Esophagus muscularis mucosa (tissue), 4 donors: ENCODE data around the gene INSYN2B. TPM values are rescaled to one million over a fixed set of nuclear protein-coding genes. Genes with fewer than 3 reads are reported as not detected.

Experiments used
- DNase-seq: peaks from one replicate; pipeline ENCODE4 v3.0.0-alpha.2; 2017; ENCODE audit errors: extremely low spot score
- H3K27ac ChIP-seq, 4 donors: fragments of 200-600 bp; sonication (generic); replicated peaks in 1 of 4; 1 replicate in 3 of 4; 2 replicates in 1 of 4; pipeline ENCODE4 v1.5.1; 2016 to 2019; ENCODE audit warnings: mild to moderate bottlenecking in 1 of 4
- H3K27me3 ChIP-seq, 4 donors: fragments of 200-600 bp; sonication (generic); one replicate each; pipeline versions ENCODE4 v1.5.1 to v1.6.0; 2016 to 2019
- H3K36me3 ChIP-seq, 4 donors: fragments of 200-600 bp; sonication (generic); one replicate each; pipeline ENCODE4 v1.5.1; 2016 to 2019
- H3K4me1 ChIP-seq, 4 donors: fragments of 200-600 bp; sonication (generic); one replicate each; pipeline ENCODE4 v1.5.1; 2016 to 2019
- H3K4me3 ChIP-seq, 4 donors: fragments of 200-600 bp; sonication (generic); 1 replicate in 2 of 4; 2 replicates in 2 of 4; pipeline ENCODE4 v1.5.1; 2016 to 2019; ENCODE audit warnings: mild to moderate bottlenecking in 4 of 4, moderate library complexity in 1 of 4
- H3K9me3 ChIP-seq, 4 donors: fragments of 200-600 bp; sonication (generic); 1 replicate in 3 of 4; 2 replicates in 1 of 4; pipeline ENCODE4 v1.5.1; 2016 to 2019
- EP300 ChIP-seq: sonication (generic); formaldehyde crosslinking; IDR thresholded peaks from one replicate; pipeline ENCODE4 v1.6.1; 2017; ENCODE audit warnings: antibody characterized with exemption
- POLR2A ChIP-seq: fragments of 450-650 bp; IDR thresholded peaks from one replicate; pipeline ENCODE4 v1.6.1; 2017; ENCODE audit warnings: antibody characterized with exemption, moderate library complexity, mild to moderate bottlenecking, low read depth
- POLR2AphosphoS5 ChIP-seq, 2 donors: sonication (generic); formaldehyde crosslinking; IDR thresholded peaks; one replicate each; pipeline ENCODE4 v1.6.1; 2017; ENCODE audit warnings: antibody characterized with exemption in 2 of 2
- WGBS: methylation state at CpG from one replicate; pipeline ENCODE4 v1.1.5; 2018; 5-methylcytosine and 5-hydroxymethylcytosine counted together
- intact Hi-C: fragments of 100-400 bp; cut with DNase I; formaldehyde crosslinking; loops from one replicate; pipeline ENCODE4 v1.15.1; 2023
- total RNA-seq, 4 donors: library from RNA; depleted of rRNA; stranded (reverse); fragments of >200 nt; gene quantifications; one replicate each; pipeline versions ENCODE4 v1.1.0 to v1.2.1, GENCODE V29; 2016
- TF ChIP-seq, protein P1 (sequence below), 3 experiments: fragments of 200-600 bp in 2 of 3; fragments of 450-650 bp in 1 of 3; sonication (generic) in 2 of 3; IDR thresholded peaks; one replicate each; pipeline ENCODE4 v1.5.1; 2017 to 2019; ENCODE audit warnings: antibody characterized with exemption in 3 of 3, mild to moderate bottlenecking in 2 of 3, moderate library complexity in 1 of 3

Gene INSYN2B
- total RNA-seq, 4 donors from 2014 or later, result not detected

DNA sequence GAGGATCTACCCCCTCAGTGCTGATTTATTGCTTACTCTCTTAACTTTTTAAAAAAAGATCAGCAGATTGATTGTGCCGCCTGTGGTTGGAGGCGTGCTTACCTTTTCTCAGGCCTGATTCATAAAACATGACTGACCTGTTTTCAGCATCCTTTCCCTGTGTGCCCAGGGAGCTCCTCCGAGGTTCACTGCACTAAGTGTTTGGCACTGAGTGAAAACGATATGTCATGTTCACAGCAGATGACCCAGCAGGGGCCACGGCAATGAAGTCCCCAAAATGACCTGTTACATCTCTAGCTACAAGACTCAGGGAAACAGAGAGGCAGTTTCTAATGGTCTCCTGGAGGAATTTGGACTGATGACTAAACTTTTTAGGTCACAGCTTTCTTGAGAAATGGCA, 69.9 kb downstream of the INSYN2B start:
- WGBS, result 96% methylated on average over 5 of the region's 5 CpGs
- H3K4me3 ChIP-seq, result no peak overlapping the region
- no peaks in the 10 kb centered on the region for H3K27me3 ChIP-seq
- H3K36me3 ChIP-seq, result no peaks in the 10 kb centered on the region
- H3K9me3 ChIP-seq, result no peaks in the 10 kb centered on the region
- DNase-seq, result no peak
- H3K27ac ChIP-seq, result no peak overlapping the region
- no peaks in the 10 kb centered on the region for H3K4me1 ChIP-seq
- intact Hi-C loops, result no loop called here
- TF ChIP-seq POLR2AphosphoS5 (IDR thresholded peaks at IDR 0.05), result no peak
- no peak for TF ChIP-seq EP300
- TF ChIP-seq POLR2A, result no peak
- TF ChIP-seq, protein P1, sequence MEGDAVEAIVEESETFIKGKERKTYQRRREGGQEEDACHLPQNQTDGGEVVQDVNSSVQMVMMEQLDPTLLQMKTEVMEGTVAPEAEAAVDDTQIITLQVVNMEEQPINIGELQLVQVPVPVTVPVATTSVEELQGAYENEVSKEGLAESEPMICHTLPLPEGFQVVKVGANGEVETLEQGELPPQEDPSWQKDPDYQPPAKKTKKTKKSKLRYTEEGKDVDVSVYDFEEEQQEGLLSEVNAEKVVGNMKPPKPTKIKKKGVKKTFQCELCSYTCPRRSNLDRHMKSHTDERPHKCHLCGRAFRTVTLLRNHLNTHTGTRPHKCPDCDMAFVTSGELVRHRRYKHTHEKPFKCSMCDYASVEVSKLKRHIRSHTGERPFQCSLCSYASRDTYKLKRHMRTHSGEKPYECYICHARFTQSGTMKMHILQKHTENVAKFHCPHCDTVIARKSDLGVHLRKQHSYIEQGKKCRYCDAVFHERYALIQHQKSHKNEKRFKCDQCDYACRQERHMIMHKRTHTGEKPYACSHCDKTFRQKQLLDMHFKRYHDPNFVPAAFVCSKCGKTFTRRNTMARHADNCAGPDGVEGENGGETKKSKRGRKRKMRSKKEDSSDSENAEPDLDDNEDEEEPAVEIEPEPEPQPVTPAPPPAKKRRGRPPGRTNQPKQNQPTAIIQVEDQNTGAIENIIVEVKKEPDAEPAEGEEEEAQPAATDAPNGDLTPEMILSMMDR (IDR thresholded peaks at IDR 0.05), result no peak

DNA sequence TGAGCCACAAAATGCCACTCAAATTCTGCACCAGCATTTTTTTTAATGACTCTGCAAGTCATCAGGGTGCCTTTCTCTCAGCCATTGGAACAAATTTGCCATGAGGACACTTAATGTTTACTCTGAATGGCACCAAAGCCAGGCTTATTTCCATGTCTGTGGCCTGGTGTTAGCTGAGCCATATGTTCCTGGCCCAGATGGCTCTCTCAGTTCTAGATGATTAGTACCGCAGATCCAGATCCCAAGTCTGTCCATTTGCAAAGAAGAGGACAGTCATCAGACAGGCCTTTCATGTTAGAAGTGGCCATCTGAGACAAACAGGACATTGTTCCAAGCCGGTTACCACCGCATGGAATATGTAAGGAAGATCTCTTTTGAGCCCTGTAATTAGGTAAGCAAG, 70.3 kb downstream of the INSYN2B start:
- Histone ChIP-seq H3K9me3 (no peaks in the 10 kb centered on the region), H3K27me3 (no peaks in the 10 kb centered on the region), H3K27ac (no peak overlapping the region), H3K36me3 (no peaks in the 10 kb centered on the region), H3K4me1 (no peaks in the 10 kb centered on the region), H3K4me3 (no peak overlapping the region)
- no peak for DNase-seq
- no peak for TF ChIP-seq EP300
- WGBS, result 96% methylated on average over 3 of the region's 3 CpGs
- intact Hi-C loops, result no loop called here

DNA sequence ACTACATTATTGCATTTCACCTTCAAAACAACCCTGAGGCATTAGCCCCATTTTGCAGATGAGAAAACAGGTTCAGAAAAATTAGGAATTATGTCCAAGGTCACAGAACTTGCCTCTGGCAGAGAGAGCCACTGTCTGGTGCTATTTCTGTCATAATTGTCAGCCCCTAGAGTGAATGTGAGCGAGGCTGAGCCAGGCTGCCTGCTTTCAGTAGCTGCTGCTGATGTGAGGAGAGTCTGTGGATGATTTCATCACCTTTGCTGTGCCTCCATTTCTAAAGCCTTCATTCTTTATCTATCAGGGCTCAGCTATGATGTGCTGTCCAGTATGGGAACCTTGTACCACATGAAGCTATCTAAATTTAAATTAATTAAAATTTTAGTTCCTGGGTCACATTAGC, 71.4 kb downstream of the INSYN2B start:
- WGBS, result 62% methylated on average over 1 of the region's 1 CpG
- TF ChIP-seq, protein P1 (IDR thresholded peaks at IDR 0.05), result no peak
- TF ChIP-seq POLR2AphosphoS5 (IDR thresholded peaks at IDR 0.05), result no peak
- TF ChIP-seq EP300, result no peak
- no peak for TF ChIP-seq POLR2A
- H3K27ac ChIP-seq, result no peak overlapping the region
- no peaks in the 10 kb centered on the region for H3K27me3 ChIP-seq
- intact Hi-C loops, result no loop called here
- H3K36me3 ChIP-seq, result no peaks in the 10 kb centered on the region
- no peak overlapping the region for H3K4me3 ChIP-seq
- no peaks in the 10 kb centered on the region for H3K9me3 ChIP-seq
- H3K4me1 ChIP-seq, result no peaks in the 10 kb centered on the region
- no peak for DNase-seq

DNA sequence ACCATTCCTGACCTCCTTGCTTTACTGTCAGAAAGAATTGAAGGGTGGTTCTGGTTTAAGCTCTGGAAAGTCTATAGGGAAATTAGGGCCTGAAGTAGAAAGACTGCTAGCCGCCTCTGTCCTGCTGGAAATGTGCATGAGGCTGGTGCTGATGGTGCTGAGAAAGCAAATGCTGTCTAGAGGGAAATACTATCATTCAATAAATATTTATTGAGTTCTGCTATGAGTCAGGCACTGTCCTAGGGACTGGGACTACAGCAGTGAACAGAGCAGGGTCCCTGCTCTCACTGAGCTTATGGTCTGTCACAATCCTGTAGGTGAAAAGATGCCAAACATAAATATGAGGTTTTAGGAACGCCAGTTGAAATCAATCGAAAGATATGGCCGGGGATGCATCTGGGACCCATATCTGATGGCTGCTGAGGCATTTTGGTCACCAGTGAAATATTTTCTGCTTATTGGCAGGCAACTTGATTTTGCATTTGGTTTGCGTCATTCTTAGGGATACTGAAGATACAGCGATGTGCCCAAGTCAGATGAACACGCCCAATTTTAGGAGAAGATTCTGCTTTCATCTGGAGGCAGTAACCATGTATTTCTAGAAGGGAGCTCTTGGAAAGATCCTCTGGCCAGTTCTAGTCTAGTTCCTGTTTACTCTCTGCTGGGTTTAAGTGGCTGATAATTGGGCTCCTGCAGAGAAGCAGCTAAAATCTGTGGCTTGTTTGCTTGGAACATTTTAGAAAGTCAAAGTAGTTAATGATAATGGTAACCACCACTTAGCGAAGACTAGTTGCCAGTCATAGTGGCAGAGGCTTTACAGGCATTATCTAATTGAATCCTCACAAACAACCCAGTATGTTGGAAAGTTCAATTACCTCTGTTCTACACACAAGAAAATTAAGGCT, 73.3 kb downstream of the INSYN2B start:
- no peak overlapping the region for H3K27ac ChIP-seq
- H3K36me3 ChIP-seq, result no peaks in the 10 kb centered on the region
- no peaks in the 10 kb centered on the region for H3K9me3 ChIP-seq
- no peak for DNase-seq
- H3K4me1 ChIP-seq, result no peaks in the 10 kb centered on the region
- no peak overlapping the region for H3K4me3 ChIP-seq
- no peaks in the 10 kb centered on the region for H3K27me3 ChIP-seq
- intact Hi-C loops, result no loop called here
- TF ChIP-seq, protein P1 (IDR thresholded peaks at IDR 0.05), result no peak
- TF ChIP-seq POLR2A, result no peak
- no peak for TF ChIP-seq EP300
- TF ChIP-seq POLR2AphosphoS5 (IDR thresholded peaks at IDR 0.05), result no peak
- WGBS, result 86% methylated on average over 8 of the region's 8 CpGs

DNA sequence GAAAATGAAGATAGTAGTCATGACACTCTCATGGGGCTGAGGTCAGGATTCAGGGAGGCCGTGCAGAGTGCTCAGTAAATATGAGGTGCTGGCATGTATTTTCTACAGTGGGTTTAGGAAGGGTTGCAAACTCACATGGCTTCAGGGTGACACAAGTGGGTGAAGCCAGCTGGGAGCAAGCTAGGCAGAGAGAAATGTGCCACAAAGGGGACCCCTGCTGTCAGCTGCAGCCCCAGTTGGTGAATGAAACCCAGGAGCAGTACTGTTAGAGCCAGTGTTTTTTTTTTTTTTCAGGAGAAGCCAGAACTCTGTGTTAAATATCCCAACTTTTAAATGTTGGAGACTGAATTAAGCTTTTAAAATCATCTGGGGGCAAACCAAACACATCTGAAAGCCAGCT, 75.3 kb downstream of the INSYN2B start:
- DNase-seq, result no peak
- Histone ChIP-seq H3K36me3 (no peaks in the 10 kb centered on the region), H3K27ac (no peak overlapping the region), H3K4me3 (no peak overlapping the region), H3K27me3 (no peaks in the 10 kb centered on the region), H3K9me3 (no peaks in the 10 kb centered on the region), H3K4me1 (no peaks in the 10 kb centered on the region)
- TF ChIP-seq POLR2A, result no peak
- TF ChIP-seq, protein P1 (IDR thresholded peaks at IDR 0.05), result no peak
- 60% methylated on average over 1 of the region's 1 CpG for WGBS
- intact Hi-C loops, result no loop called here
